Measurements from ENCODE around the gene MB21D2. TPM values are rescaled to one million over a fixed set of nuclear protein-coding genes. Genes with fewer than 3 reads are reported as not detected.

MB21D2 gene
- total and polyA plus RNA-seq, 12 donors: 1.4 to 16.8 (median 5.8) TPM

GRCh38 chr3:192933779-192934460 lies 16.3 kb upstream of the MB21D2 start:
- no peaks in the 10 kb centered on the region for H3K36me3 ChIP-seq (replicated peaks in 1 of 2)
- H3K9me3 ChIP-seq (replicated peaks in 1 of 3): no peaks in the 10 kb centered on the region
- H3K4me1 ChIP-seq (replicated peaks in 1 of 2): no peaks in the 10 kb centered on the region
- no peak overlapping the region for H3K4me3 ChIP-seq
- intact Hi-C loops (cut with DNase I): loop anchor here in 1 of 2 donors (10.0 kb wide), 1 partner anchor 91 kb away; no protein-coding TSS in a partner anchor
- 68 to 85% (median 76%) methylated on average over 4 of the region's 4 CpGs for WGBS, 4 donors
- H3K27ac ChIP-seq: no peak overlapping the region
- TF ChIP-seq POLR2A (IDR thresholded peaks at IDR 0.05) (no peak), CTCF (IDR thresholded peaks at IDR 0.05) (no peak)
- DNase-seq: no peak
- H3K27me3 ChIP-seq: no peaks in the 10 kb centered on the region

GRCh38 chr3:192933259-192933658 lies 15.6 kb upstream of the MB21D2 start:
- 83 to 91% (median 88%) methylated on average over 9 of the region's 9 CpGs for WGBS, 4 donors
- Histone ChIP-seq H3K4me3 (no peak overlapping the region), H3K4me1 (replicated peaks in 1 of 2) (no peaks in the 10 kb centered on the region), H3K27me3 (no peaks in the 10 kb centered on the region), H3K36me3 (replicated peaks in 1 of 2) (no peaks in the 10 kb centered on the region), H3K9me3 (replicated peaks in 1 of 3) (no peaks in the 10 kb centered on the region), H3K27ac (no peak overlapping the region)
- DNase-seq: no peak
- TF ChIP-seq POLR2A (IDR thresholded peaks at IDR 0.05): no peak
- no peak for TF ChIP-seq CTCF (IDR thresholded peaks at IDR 0.05)
- intact Hi-C loops (cut with DNase I): loop anchor here in 1 of 2 donors (10.0 kb wide), 1 partner anchor 92 kb away; no protein-coding TSS in a partner anchor

GRCh38 chr3:192931825-192932224 lies 14.2 kb upstream of the MB21D2 start:
- TF ChIP-seq POLR2A (IDR thresholded peaks at IDR 0.05) (no peak), CTCF (IDR thresholded peaks at IDR 0.05) (no peak)
- H3K36me3 ChIP-seq (replicated peaks in 1 of 2): no peaks in the 10 kb centered on the region
- WGBS, 4 donors: 84 to 90% (median 88%) methylated on average over 3 of the region's 3 CpGs

GRCh38 chr3:192930577-192930976 lies 12.9 kb upstream of the MB21D2 start:
- Histone ChIP-seq H3K27ac (no peak overlapping the region), H3K4me3 (no peak overlapping the region), H3K27me3 (no peaks in the 10 kb centered on the region), H3K36me3 (replicated peaks in 1 of 2) (no peaks in the 10 kb centered on the region), H3K9me3 (replicated peaks in 1 of 3) (no peaks in the 10 kb centered on the region), H3K4me1 (replicated peaks in 1 of 2) (no peaks in the 10 kb centered on the region)
- TF ChIP-seq POLR2A (IDR thresholded peaks at IDR 0.05) (no peak), CTCF (IDR thresholded peaks at IDR 0.05) (no peak)
- intact Hi-C loops (cut with DNase I): loop anchor here in 1 of 2 donors (10.0 kb wide), 1 partner anchor 94 kb away; no protein-coding TSS in a partner anchor
- 46 to 69% (median 50%) methylated on average over 1 of the region's 1 CpG for WGBS, 4 donors
- DNase-seq: no peak

More at GRCh38 chr3:192931825-192932224, 14.2 kb upstream of the MB21D2 start:
- Histone ChIP-seq H3K27me3 (no peaks in the 10 kb centered on the region), H3K4me3 (no peak overlapping the region), H3K4me1 (replicated peaks in 1 of 2) (no peaks in the 10 kb centered on the region), H3K27ac (no peak overlapping the region), H3K9me3 (replicated peaks in 1 of 3) (no peaks in the 10 kb centered on the region)
- DNase-seq: no peak
- intact Hi-C loops (cut with DNase I): loop anchor here in 1 of 2 donors (10.0 kb wide), 1 partner anchor 93 kb away; no protein-coding TSS in a partner anchor

Data from adrenal gland (tissue), 12 donors.